Activated naive CD8-positive, alpha-beta T cell treated with anti-CD3 and anti-CD28 coated beads, Interleukin-2, amount 50 U/mL, for 16 hours (primary cell): ENCODE data around the gene RCAN1.
"Not testable (repeated sequence)": the region's sequence is repeated elsewhere in the genome, so short reads cannot be mapped to it uniquely, and the experiment has no call there.

ENCODE experiments used
- DNase-seq: peaks from one replicate; pipeline ENCODE4 v3.0.0-alpha.2; 2020; ENCODE audit warnings: low read depth, low spot score

Gene RCAN1

DNA sequence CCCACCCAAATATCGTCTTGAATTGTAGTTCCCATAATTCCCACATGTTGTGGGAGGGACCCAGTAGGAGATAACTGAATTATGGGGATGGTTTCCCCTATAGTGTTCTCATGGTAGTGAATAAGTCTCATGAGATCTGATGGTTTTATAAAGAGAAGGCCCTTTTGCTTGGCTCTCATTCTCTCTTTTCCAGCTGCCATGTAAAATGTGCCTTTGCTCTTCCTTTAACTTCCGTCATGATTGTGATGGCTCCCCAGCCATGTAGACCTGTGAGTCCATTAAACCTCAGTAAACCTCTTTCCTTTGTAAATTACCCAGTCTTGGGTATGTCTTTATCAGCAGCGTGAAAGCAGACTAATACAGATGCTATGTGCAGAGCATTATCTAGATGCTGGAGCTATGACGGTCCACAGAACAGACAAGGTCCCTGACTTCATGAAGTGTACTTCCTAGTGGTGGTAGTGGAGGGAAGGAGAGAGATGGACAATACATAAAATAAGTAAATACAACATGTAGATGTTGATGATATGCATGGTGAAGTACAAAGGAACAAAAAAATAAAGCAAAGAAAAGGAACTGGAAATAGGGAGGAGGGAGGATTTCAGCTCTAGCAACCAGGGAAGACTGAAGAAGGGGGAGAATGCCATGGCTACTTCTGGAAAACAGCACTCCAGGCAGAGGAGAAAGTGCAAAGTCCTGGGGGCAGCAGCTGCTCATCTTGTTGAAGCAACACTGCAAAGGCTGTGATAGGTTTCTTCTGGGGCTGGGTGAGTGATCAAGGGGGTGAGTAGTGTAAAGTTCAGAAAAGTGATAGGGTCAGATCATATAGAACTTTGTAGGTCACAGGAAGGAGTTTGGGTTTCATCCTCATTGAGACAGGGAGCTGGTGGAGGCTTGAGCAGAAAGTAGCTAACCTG, 6.8 kb upstream of the RCAN1 start:
- no peak for DNase-seq

DNA sequence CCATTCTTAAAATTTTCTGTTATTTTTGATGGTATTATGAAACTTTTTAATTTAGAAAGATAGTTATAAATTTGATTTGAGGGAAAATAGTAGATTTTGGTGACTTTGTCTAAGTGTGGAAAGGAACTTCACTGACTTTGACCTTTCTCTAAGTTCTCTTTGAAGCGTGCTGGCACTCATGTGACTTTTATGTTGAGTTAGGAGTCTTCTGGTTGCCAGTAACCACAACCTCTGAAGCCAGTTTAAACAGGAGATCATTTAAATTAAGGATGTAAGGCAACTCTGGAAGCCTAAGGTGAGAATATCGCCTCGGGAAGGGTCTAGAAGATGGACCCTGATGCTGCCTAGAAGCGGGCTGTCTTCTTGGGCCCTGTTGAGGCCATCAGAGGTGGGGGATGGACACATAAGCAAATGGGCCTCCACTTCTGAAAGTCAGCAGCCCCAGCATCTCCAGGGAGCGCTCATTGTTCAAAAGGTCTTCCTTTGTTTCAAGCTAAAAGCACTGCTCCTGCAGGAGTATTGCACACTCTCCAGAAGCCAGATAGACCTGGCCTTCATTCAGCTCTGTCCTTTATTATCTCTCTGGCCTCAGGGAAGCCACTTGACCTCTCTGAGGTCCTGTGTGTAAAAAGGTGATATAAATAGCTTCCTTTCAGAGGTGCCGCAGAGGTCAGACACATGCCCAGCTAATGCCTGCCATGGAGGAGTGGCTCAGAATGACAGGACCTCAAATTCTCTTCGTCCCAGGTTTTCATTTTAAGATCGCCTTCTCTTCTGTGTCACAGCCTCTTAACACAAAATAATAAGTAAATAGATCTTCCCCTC, 5.1 kb upstream of the RCAN1 start:
- no peak for DNase-seq

DNA sequence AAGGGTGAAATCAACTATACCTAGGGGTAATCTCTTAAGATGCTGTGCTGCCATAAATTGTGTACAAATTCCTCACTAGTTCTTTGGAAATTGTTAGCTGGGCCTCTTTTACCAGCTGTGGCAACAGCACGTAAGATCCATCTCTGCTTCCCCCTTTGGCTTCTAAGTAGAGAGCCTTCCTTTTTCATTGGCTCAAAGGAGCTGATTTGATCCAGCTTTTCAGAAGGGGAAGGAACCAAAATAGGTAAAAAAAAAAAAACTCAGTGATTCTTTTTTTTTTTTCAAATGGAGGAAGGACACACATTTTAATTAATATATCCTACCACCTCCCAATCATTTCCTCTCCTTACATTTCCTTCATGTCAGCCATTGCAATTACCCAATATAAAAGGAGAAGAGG, 4.0 kb upstream of the RCAN1 start:
- DNase-seq, result no peak

DNA sequence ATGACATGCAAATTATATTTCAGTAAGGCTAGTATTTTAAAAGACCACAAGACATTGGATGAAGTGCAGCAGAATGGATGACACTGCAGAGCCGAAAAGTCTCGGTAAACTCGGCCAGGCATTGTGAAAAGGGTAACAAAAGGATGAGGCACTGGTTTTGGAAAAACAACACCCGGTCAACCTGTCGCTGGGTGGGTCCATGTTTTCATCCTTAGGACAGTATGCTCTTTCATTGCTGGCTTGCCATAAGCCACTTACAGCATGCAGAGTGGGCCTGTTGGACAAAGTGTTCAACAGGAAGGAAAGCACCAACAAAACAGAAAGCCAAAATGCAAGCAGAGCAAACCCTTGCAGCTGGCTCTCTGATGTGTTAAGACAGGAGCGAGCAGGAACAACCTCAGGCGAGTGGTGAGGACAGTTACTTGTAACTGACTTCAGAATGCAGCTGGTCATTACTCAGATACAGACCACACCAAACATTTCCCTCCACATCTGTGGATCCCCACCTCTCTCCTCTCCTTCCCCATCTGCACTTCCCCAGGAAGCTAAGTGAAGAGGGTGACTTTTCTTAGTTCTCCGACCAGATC, 2.9 kb upstream of the RCAN1 start:
- DNase-seq, result no peak

DNA sequence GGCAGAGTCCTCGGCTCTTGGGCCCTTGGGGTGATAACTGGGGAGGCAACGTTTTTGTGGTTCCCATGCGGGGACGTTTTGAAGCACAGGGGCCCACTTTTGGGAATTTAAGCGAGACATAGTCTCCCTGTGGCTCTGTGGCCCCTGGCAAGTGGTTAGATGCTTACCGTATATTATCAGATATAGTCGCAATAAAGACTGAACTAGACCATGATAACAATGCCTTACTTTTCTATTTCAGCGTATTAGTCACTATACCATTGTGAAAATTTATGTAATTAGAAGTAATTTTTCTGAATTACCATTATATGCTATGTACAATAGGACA, 538 bp upstream of the RCAN1 start:
- no peak for DNase-seq

DNA sequence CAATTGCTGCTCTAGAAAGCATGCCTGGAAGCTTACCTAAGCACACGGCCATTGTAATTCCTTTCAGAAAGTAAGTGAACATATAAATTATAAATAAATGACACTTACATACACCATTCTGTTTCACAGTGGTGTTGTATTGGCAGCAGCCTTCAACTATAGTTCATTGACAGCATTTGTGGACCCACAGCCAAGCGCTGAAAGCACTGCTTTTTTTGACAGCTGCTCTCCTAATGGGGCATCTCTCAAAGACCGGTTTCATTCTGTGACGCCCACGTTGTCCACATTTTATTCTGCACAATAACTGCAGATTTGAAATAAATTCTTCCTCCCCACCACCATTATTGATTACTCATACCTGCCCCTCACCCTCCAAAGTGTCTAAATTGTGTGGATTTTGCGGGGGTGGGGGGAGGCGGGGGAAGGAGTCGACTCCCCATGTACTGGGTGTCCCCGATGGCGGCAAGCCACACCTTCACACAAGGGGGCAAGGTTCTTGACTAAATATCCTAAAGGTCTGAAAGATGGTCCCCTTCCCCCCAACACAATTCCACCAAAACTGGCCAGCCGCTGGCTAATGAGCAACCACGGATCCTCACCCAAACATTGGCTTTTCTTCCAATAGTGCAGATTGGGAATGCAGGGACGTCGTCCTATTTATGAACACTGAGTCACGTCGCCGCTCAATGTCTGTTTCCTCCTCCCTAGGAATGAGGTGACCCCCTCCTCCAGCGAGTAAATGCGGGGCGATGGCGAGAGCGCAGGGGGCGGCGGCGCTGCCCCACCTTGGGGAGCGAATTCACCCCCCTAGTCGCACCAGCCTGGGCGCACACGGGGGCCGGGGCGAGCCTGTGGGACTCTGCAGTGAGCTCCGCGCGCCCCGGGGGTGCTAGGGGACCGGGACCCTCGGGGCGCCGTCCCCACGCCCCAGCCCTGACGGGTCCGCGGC, 960 bp downstream of the RCAN1 start:
- DNase-seq, result no peak

DNA sequence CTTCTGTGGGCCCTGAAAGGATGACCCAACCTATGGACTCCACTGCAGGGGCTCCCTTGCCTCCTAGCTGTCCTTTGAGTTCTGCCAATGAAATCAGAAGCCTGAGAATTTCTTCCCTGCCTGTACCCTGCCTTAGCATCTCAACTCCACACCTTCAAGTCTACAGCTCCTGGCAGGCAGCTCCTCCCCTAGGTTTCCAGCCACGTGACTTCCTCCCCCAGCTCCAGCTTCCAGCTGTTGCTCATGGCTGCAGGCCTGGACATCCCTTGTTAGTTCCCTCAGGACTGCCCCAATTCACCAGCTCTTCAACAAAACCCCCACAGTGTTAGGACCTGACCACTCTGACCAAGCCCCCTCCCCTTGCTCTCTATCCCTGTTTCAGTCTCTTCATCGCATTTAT, 2.4 kb downstream of the RCAN1 start:
- no peak for DNase-seq

DNA sequence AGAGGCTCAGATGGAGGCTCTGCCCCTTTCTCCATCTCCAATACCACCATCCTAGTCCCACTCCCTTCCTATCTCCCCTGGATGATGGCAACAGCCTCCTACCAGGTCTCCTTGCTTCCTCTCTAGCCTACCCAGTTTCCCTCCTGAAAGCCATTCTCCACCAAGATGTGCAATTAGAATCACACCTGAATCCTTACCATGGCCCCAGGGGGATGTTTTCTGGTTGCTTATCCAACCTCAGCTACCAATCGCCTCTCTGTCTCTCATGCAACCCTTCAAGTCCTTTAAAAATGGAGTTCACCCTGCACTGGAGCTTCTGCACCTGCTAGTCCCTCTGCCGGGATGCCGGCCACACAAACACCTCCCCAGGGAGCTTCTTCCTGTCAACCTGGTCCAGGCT, 2.9 kb downstream of the RCAN1 start:
- no peak for DNase-seq

DNA sequence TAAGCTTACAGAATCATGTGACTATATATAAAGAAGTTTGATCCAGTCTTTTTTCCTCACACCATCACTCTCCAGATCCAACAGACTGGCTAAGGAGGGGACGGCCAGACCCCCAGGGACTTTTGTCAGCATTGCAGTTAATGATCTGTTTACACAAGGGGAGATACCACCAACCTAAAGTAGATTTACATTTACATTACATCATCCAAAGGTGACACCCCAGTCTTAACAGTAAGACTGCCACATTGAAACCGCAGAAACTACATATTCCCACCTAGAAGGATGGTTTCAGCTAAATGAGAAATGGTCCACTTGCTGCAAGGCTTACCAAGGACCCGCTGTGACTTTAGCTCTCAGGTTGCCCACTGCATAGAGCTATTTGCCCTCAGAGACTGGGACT, 3.4 kb downstream of the RCAN1 start:
- DNase-seq, result no peak

DNA sequence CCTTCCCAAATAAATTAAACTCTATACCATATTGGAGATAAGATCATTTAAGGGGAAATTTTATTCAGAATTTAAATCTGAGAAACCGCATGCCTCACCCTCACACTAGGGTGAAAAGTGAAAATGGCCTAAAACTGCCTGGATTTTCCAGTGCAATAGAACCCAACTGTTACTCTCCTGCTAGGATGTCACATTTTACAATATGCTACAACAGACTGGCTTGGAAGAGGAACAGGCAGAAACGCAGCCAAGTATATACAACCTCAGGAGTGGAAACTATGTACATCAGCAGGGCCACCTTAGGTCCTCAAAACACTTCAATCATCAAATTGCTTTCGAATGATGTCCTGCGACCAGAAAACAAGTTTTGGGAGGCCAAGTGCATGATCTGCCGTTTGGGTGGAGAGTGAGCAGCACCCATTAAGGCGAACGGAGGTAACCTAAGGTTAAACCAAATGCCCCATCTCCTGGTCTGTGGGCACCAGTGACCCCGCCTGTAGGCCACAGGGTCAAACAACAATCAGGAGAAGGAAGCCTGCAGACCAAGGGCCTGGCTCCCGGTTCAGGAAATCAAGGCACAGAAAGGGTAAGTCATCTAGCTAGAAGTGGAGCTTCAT, 4.9 kb downstream of the RCAN1 start:
- no peak for DNase-seq

DNA sequence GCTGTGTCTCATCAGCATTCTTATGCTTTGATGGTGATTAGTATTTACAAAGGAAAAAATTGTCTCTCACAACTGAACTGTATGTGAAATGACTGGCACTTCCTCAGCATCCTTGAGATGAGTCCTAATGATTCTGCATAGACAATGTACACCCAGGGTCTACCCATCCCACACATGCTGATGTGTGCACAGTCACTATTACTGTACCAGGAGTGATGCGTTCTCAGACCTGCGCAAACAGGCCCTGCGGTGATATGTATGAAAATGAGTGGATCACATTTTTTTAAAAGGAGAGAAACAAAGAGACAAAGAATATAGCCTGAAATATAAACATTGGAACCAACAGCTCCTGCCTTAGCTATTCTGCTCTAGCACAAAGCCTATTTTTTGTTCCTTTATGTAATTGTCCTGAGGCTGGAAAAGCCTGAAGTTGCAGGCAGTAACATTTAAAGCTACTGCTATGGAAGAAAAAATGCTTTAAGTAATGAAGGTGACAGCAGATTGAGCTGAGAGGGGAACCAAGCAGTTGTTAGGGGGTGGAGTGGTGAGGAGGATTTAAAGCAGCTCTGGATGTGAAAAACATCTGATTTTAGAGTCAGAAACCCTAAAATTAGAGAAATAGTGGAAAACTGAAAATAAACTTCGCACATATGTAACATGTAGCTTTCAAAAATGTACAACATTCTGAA, 5.5 kb downstream of the RCAN1 start:
- DNase-seq, result no peak

DNA sequence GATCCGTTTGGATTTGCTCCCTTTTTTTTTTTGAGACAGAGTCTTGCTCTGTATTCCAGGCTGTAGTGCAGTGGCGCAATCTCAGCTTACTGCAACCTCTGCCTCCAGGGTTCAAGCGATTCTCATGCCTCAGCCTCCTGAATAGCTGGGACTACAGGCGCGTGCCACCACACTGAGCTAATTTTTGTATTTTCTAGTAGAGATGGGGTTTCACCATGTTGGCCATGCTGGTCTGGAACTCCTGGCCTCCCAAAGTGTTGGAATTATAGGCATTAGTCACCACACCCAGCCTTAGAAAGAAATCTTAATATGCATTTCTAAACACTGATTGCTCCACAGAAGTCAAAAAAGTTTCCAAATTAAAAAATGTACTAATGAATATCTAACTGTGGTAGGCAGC, 7.5 kb downstream of the RCAN1 start:
- not testable (repeated sequence) for DNase-seq

DNA sequence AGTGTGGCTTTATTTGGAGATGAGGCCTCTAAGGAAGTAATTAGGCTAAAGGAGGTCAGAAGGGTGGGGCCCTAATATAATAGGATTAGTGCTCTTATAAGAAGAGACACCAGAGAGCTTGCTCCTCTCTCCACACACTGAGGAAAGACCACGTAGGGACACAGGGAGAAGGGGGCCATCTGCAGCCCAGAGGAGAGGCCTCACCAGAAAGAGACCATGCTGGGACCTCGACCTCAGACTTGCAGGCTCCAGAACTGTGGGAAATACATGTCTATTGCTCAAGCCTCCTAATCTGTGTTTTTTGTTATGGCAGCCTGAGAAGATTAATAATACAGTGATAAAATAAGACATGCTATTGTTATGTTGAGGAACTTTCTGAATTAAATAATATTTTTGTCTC, 8.3 kb downstream of the RCAN1 start:
- DNase-seq, result no peak

DNA sequence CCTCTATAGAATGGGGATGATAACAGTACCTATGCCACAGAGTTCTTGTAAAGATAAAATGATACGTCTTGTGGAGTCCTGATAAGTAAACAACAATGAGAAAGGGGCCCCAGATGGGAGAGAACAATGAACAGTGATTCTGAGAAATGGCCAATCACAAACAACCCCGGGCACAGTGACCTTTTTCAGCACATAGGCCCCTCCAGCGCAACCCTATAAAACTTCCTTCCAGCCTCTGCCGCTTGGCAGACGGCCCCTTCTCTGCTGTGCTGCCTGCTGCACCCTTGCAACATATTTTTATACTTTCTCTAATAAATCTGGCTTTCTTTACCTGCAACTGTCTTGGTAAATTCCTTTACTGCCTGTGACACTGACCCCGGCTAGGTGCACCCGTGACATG, 8.9 kb downstream of the RCAN1 start:
- DNase-seq, result no peak

DNA sequence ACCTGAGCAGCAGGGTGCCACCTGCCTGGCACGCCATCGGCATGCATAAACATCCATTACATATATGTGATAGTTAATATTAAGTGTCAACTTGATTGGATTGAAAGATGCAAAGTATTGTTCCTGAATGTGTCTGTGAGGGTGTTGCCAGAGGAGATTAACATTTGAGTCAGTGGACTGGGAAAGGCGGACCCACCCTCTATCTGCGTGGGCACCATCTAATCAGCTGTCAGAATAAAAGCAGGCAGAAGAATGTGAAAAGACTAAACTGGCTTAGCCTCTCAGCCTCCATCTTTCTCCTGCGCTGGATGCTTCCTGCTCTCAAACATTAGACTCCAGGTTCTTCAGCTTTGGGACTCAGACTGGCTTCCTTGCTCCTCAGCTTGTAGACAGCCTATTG, 10.0 kb downstream of the RCAN1 start:
- not testable (repeated sequence) for DNase-seq

DNA sequence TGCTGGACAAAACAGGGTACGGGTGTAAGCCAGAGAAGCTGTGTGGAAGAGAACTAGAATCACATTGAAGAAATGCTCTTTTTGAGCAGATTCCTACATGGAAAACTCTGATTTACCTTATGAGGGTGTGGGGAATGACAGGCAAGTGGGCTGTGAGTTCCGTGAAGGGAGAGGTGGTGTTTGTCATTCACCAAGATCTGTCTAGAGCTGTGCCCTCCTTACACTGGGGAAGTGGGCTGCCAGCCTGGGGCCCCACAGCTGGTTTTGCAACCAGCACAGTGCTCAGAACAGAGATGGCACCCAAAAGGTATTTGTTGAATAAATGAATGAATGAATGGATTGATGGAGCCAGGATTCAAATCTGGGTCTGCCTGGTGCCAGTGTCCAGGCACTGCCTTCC, 10.4 kb downstream of the RCAN1 start:
- DNase-seq, result no peak

DNA sequence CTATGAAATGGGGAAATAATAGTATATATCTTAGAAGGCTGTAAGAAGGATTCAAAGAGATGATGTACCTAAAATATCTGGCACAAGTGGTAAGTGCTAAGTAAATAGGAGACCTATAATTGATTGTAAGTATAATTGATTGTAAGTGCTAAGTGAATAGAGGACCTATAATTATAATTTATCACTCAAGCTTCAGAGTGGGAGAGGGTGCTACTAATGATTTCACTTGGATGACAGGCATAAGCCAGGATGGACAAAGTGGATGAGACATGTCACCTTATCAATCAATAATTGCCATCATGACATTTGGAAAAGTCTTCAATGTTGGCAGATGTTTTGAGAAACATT, 11.2 kb downstream of the RCAN1 start:
- DNase-seq, result no peak

DNA sequence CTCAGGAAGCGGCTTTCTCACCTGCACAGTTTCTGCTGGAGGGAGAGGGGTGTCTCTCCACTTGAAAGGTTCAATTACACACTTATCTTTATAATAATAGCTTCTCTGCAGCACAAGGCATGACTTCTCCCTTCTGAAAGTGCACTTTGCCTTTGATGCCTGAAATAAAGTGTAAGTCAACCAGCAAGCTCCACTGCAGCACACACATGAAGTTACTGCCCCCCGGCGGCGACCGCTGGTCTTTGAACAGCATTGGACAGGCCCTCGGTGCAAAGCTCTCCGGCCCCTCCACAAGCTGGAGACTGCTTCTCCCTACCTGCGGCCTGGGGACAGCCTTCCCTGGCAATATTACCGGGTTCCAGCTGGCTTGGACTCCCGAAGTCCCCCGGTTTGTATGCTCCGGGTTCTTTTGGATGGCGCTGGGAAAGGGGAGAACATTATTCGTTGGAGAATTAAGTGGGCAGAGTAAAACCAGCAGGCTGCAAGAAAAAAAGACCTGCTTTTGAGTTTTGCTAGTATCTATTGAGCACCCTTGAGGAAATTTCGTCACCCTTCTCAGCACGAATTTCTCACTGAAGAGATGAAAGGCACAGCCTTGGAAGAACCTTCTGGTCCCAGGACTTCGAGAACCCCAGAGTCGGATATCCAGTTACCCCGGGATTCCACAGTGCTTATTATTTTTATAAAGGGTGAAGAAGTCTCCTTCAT, 11.8 kb downstream of the RCAN1 start:
- DNase-seq, result peak; percentile 27

DNA sequence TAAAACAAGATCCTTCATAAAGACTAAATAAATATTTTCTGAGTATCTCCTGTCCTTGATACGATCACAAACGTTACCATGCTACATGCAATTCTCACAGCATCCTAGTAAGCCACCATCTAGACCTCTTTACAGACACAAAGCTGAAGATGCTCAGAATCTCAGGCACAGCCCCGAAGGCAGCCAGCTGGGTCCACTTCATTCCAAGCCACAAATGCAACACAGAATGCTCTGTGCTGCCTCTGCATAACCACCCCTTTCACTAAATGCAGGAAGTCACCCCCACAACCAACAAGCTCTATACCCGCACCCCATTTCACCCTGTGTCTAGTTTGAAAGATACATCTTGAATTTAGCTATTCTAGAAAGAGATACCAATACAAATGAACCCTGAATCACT, 12.9 kb downstream of the RCAN1 start:
- DNase-seq, result no peak

DNA sequence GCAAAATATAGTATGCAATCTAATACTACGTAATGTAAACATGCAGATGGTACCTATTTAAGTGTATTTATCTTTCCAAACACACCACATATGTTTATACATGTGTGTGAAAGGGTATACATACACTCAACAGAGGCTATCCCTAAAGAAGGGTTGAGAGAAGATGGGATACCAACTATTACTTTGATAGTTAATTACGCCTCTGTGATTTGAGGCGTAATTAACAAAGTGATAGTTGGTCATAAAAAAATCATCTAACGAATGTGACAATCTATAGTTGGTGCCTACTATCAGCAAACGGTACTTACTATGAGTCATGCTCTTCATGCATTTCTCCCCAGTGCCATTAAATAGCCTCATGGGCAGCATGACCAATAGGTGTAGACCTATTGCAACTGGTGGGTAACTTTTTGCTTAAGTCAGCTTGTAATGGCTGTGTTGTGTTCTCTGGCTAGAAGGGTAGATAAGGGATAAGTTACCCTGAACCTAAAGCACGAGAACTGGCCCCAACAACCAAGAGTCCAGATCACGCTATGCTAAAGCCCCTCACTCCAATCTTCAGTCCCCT, 15.3 kb downstream of the RCAN1 start:
- DNase-seq, result no peak
